ENCODE data around the gene CDH23.

DNA sequence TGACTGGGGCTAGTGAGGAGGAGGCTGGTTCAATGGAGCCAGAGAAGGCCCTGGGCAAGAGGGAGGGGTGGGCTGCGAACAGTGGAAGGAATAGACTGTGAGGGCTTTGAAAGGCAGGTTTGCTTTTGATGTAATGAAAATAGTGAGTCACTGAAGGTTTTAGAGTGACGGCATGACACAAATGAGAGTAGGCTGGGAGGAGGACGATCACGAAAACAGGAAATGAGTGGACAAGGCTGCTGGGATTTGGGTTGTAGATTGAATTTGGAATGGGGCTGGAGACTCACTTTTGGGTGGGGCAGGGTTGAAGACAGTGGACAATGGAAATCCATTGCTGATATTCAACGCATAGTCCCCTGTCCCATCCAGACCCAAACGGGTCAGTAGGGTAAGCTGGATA lies 139.6 kb downstream of the CDH23 start:
- TF ChIP-seq TOX (CRISPR knock-in tag; IDR thresholded peaks at IDR 0.05; ENCODE audit: borderline replicate concordance) (no peak), ZC3H10 (CRISPR knock-in tag; IDR thresholded peaks at IDR 0.05) (no peak), GLIS3 (CRISPR knock-in tag; IDR thresholded peaks at IDR 0.05) (no peak), ZFP3 (CRISPR knock-in tag; IDR thresholded peaks at IDR 0.05) (no peak), ZNF70 (CRISPR knock-in tag; IDR thresholded peaks at IDR 0.05) (no peak), RARB (CRISPR knock-in tag; IDR thresholded peaks at IDR 0.05) (no peak), TCF4 (CRISPR knock-in tag; IDR thresholded peaks at IDR 0.05; ENCODE audit: borderline replicate concordance) (no peak)
- TF ChIP-seq, protein P1, sequence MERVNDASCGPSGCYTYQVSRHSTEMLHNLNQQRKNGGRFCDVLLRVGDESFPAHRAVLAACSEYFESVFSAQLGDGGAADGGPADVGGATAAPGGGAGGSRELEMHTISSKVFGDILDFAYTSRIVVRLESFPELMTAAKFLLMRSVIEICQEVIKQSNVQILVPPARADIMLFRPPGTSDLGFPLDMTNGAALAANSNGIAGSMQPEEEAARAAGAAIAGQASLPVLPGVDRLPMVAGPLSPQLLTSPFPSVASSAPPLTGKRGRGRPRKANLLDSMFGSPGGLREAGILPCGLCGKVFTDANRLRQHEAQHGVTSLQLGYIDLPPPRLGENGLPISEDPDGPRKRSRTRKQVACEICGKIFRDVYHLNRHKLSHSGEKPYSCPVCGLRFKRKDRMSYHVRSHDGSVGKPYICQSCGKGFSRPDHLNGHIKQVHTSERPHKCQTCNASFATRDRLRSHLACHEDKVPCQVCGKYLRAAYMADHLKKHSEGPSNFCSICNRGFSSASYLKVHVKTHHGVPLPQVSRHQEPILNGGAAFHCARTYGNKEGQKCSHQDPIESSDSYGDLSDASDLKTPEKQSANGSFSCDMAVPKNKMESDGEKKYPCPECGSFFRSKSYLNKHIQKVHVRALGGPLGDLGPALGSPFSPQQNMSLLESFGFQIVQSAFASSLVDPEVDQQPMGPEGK (CRISPR knock-in tag; IDR thresholded peaks at IDR 0.05; ENCODE audit: borderline replicate concordance): no peak
- TF ChIP-seq, protein P2, sequence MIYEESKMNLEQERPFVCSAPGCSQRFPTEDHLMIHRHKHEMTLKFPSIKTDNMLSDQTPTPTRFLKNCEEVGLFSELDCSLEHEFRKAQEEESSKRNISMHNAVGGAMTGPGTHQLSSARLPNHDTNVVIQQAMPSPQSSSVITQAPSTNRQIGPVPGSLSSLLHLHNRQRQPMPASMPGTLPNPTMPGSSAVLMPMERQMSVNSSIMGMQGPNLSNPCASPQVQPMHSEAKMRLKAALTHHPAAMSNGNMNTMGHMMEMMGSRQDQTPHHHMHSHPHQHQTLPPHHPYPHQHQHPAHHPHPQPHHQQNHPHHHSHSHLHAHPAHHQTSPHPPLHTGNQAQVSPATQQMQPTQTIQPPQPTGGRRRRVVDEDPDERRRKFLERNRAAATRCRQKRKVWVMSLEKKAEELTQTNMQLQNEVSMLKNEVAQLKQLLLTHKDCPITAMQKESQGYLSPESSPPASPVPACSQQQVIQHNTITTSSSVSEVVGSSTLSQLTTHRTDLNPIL (CRISPR knock-in tag; IDR thresholded peaks at IDR 0.05; ENCODE audit: low read depth): no peak
